Ramos (cell line): ENCODE results near the gene TOX2.

Experiments
- in situ Hi-C: fragments of 300-500 bp; cut with MboI; formaldehyde crosslinking; loops from one replicate; pipeline ENCODE4 v1.14.3; 2022; ENCODE audit warnings: low sequenced_read_pairs; ENCODE audit not compliant: unreplicated experiment

TOX2 gene

GRCh38 chr20:44085616-44086434, 171.2 kb downstream of the TOX2 start:
- in situ Hi-C loops = loop anchor here (10.0 kb wide), 1 partner anchor 541 kb away; no protein-coding TSS in a partner anchor

- in situ Hi-C loops = loop anchor here (10.0 kb wide), 1 partner anchor 542 kb away; no protein-coding TSS in a partner anchor
Observed at GRCh38 chr20:44087051-44087856, 172.6 kb downstream of the TOX2 start.

- in situ Hi-C loops = loop anchor here (10.0 kb wide), 1 partner anchor 543 kb away; no protein-coding TSS in a partner anchor
Observed at GRCh38 chr20:44087857-44088120, 173.1 kb downstream of the TOX2 start.

DNA sequence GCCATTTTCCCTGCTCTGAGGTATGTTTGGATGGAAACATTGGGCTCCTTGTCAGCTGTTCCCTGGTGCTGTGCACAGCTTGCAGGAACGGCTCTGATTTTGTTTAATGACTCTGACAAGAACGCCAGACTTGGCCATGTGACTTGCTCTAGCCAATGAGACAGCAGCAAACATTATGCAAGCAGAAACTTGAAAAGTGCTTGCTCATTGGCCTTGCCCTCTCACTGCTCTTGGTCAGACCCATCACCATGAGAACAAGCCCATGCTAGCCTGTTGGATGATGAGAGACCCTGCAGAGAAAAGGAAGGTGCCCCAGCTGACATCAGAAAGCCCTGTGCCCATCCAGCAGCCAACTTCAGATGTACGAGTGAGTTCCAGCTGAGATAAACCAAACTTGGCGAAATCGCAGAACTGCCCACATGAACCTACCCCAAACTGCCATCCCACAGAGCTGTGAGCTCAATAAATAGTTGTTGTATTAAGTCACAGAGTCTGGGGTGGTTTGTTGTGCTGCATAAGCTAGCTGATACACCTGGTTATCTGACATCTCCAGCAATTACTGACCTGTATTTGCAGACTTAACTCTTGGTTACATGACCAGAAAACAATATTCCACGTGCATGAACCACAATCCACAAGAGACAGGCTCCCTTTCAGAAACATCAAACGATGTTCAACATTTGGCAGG, 175.5 kb downstream of the TOX2 start:
- in situ Hi-C loops = loop anchor here (10.0 kb wide), 1 partner anchor 545 kb away; no protein-coding TSS in a partner anchor

- in situ Hi-C loops = no loop called here
Observed at GRCh38 chr20:44091026-44091425, 176.4 kb downstream of the TOX2 start.

DNA sequence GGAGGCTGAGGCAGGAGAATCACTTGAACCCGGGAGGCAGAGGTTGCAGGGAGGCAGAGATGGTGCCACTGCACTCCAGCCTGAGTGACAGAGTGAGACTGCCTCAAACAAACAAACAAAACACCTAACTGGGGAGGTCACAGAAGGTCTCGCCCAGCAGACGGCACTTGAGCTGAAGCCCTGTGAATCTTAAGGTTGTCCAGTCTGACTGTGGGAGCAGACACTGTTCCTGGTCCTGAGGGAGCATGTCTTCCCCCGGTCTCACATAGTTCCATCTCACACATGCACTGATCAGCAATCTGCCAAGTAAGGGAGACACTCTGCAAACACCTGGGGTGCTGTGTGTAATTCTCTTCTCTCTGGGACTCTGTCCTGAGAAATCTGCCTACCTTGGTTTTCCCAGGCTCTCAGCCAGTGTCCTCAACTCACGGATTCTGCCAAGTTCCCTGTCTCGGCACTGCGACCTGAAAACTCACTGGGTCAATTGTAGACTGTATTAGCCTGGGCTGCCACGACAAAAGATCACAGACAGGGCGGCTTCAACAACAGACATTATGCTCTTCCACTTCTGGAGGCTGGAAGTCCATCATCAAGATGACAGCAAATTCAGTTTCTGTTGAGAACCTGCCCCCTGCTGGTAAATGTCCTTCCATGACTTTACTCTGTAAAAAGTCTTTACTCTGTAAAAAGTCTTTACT, 178.0 kb downstream of the TOX2 start:
- in situ Hi-C loops = no loop called here

GRCh38 chr20:44093249-44093582, 178.6 kb downstream of the TOX2 start:
- in situ Hi-C loops = no loop called here

DNA sequence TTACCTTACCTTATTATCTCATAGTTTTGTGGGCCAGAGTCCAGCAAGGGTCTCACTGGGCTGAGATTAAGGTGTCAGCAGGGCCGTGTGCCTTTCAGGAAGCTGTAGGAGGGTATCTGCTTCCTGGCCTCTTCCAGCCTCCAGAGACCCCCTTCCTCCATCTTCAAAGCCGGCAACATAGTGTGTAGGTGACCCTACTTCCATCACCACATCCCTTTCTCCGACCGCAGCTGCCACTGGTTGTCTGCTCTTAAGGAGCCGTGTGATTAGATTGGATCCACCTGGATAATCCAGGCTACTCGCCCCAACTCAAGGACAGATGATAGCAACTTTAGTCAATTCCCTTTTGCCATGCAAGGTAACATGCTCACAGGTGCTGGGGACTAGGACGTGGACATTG, 181.2 kb downstream of the TOX2 start:
- in situ Hi-C loops = no loop called here

- in situ Hi-C loops = no loop called here
Observed at GRCh38 chr20:44097521-44098255, 183.0 kb downstream of the TOX2 start.

GRCh38 chr20:44098256-44098630, 183.6 kb downstream of the TOX2 start:
- in situ Hi-C loops = no loop called here

- in situ Hi-C loops = no loop called here
Observed at GRCh38 chr20:44098657-44099056, 184.0 kb downstream of the TOX2 start.

DNA sequence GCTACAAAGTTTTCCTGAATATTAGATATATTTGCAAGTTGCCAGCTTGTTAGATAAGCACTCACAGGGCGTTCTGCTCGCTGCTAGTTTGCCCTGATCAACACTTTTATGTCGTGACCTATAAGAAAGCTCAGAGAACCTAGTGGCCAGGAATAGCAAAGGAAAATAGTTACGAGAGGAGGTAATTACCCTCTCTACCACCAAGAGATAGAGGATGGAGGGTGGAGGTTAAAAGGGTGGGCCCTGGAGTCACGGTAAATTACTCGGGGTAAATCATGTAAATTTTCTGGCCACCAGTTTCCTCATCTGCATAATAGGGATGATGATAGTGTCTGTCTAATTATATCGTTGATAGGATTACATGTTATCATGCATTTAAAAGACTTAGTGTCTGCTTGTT, 185.2 kb downstream of the TOX2 start:
- in situ Hi-C loops = no loop called here

DNA sequence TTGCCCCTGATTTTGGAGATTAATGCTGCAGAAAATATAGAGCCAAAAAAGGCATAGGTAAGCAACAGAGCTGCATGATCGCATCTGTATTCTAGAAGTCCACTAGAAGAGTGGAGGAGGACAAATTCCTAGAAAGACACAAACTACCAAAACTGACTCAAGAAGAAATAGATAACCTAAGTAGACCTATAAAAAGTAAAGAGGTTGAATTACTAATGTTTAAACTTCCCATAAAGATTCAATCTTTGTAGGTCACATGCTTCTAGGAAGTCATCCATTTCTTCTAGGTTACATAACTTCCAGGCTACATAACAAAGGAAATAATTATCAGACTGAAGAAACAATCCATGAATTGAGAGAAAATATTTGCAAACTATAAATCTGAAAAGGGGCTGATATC, 187.9 kb downstream of the TOX2 start:
- in situ Hi-C loops = no loop called here

DNA sequence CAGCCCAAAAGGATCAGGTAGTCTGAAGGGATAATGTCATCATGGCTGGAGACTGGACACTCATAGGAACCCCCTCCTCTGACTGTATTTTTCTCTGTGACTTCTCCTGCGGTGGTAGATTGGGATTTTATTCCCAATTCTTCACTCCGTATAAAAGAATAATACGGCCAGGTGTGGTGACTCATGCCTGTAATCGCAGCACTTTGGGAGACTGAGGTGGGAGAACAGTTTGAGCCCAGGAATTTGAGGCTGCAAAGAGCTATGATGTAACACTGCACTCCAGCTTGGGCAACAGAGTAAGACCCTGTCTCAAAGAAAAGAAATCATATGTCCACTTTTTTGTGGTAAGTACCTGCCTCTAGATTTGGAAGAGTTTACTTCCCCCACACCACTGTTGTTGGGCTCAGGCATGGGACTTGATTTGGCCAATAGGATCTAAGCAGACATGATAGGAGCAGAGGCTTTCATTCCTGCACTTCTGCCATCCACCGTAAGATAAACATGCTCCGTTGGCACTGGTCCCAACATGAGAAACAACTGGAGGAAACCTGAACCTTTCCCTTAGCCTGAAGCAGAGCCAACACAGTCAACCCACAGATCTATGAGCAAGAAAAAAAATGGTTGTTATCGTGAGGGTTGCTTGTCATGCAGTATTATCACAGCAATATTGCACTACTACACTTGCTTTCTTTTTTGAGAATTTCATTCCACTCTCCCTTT, 190.3 kb downstream of the TOX2 start:
- in situ Hi-C loops = no loop called here

GRCh38 chr20:44106615-44107014, 192.0 kb downstream of the TOX2 start:
- in situ Hi-C loops = no loop called here

DNA sequence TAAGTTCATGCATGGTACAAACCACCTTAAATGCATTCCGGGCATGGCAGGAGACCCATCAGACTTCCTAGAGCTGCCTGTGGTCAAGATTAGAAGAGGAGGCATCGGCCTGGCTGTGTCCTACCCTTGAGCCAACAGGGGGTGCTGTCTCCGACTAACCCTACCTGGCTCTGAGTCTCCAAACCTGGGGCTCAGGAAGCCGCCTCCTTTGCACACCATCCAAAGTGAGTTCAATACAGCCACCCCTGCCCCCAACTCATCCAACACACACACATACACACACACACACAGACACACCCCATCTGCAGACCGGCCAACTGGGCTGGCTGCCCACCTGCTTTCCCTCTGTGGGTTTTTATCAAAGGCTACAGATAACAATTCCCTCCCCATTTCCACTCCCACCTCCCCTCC, 195.3 kb downstream of the TOX2 start:
- in situ Hi-C loops = no loop called here

DNA sequence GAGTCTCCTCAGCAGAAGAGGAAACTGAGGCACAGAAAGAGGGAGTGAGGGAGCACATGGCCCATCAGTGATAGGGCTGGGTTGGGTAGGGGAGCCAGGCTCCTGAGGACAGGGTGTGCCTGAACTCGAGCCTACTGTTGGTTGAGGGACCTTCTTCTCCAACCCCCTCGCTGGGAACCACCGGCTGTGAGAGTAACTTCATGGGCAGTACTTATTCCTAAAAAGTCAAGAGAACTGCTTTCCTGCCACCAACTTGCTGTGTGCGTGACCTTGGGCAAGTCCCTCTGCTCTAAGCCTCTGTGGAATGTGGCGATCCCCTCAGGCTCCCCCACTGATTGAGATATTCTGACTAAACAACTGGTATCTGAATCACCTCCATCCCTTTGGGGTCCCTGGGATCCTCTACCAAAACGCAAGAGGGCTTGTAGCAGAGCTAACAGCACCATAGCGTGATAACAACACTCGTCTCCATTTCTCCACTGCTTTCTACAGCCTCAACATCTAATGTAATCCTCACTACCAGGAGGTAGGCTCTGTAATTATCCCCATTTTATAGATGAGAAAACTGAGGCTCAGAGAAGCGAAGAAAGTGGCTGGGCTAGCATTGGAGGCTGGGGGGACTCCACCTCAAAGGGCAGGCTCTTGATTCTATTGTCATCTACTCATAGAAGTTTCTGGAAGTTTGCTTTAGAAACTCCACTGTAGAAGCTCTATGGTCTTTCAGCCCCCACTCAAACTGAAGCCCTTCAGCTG, 196.3 kb downstream of the TOX2 start:
- in situ Hi-C loops = no loop called here

- in situ Hi-C loops = no loop called here
Observed at GRCh38 chr20:44111712-44112335, 197.2 kb downstream of the TOX2 start.
